ENCODE data around the gene TOPBP1. TPM values are rescaled to one million over a fixed set of nuclear protein-coding genes. Genes with fewer than 3 reads are reported as not detected.
A peak's percentile ranks its signal among the peaks of the same experiment; 100 is the strongest.
"Not testable (repeated sequence)": the region's sequence is repeated elsewhere in the genome, so short reads cannot be mapped to it uniquely, and the experiment has no call there.

TOPBP1 gene
- total and polyA plus RNA-seq, 5 donors from 2014 or later: 7.6 to 44.7 (median 10.8) TPM

DNA sequence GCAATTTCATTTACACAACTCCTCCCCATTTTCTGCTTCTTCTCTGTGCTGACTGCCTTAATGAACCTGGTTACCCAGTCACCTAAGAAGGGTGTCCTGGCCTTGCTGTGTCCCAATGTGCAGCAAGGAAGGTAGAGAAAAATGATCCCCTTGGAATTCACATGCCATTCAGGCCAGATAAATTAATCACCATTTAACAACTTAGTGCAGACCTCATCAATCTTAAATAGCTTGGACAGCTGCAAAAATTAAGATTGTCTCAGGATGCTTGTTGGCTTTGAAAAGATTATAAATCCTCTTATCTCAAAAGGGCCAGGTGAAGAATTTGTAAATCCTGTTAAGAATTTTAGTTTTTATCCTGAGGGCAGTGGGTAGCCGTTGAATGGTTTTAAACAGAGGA is 97.9 kb downstream of the TOPBP1 start:
- Mint-ChIP-seq H3K27ac (no peak overlapping the region), H3K4me1 (no peaks in the 10 kb centered on the region), H3K27me3 (peaks cover 5% of the 10 kb centered on the region), H3K9me3 (peaks cover 0 to 2% (median 0%) of the 10 kb centered on the region in 7 donors), H3K4me3 (no peak overlapping the region), H3K36me3 (no peaks in the 10 kb centered on the region)
- no peak overlapping the region for H3K4me3 ChIP-seq (ENCODE audit: low read depth, low read length)
- no peaks in the 10 kb centered on the region for H3K27me3 ChIP-seq (ENCODE audit: control insufficient read depth, insufficient read depth, low read length)
- ATAC-seq (ENCODE audit: low read depth in 2 of 2) (no peak), DNase-seq (no peak)
- H3K4me1 ChIP-seq (ENCODE audit: control insufficient read depth, insufficient read depth, low read length, poor library complexity, severe bottlenecking): no peaks in the 10 kb centered on the region
- no peaks in the 10 kb centered on the region for H3K9me3 ChIP-seq (ENCODE audit: control insufficient read depth in 2 of 2, low read length in 2 of 2)
- no peak overlapping the region for H3K27ac ChIP-seq (ENCODE audit: insufficient read depth, low read length, poor library complexity, severe bottlenecking)
- no peaks in the 10 kb centered on the region for H3K36me3 ChIP-seq (ENCODE audit: control insufficient read depth, insufficient read depth, low read length)

- H3K27ac ChIP-seq (ENCODE audit: insufficient read depth, low read length, poor library complexity, severe bottlenecking): no peak overlapping the region
- no peak overlapping the region for H3K4me3 ChIP-seq (ENCODE audit: low read depth, low read length)
- no peak overlapping the region for H3K27ac Mint-ChIP-seq
- no peaks in the 10 kb centered on the region for H3K9me3 ChIP-seq (ENCODE audit: control insufficient read depth in 2 of 2, low read length in 2 of 2)
- H3K36me3 Mint-ChIP-seq: no peaks in the 10 kb centered on the region
- no peak for DNase-seq
- H3K27me3 Mint-ChIP-seq: peaks cover 5% of the 10 kb centered on the region
- H3K4me1 ChIP-seq (ENCODE audit: control insufficient read depth, insufficient read depth, low read length, poor library complexity, severe bottlenecking): no peaks in the 10 kb centered on the region
- ATAC-seq (ENCODE audit: low read depth in 2 of 2): no peak
- no peaks in the 10 kb centered on the region for H3K27me3 ChIP-seq (ENCODE audit: control insufficient read depth, insufficient read depth, low read length)
- no peaks in the 10 kb centered on the region for H3K36me3 ChIP-seq (ENCODE audit: control insufficient read depth, insufficient read depth, low read length)
- H3K4me3 Mint-ChIP-seq: no peak overlapping the region
- H3K4me1 Mint-ChIP-seq: no peaks in the 10 kb centered on the region
- H3K9me3 Mint-ChIP-seq: peaks cover 0 to 2% (median 0%) of the 10 kb centered on the region in 7 donors
Measured at GRCh38 chr3:133563186-133563591, 98.6 kb downstream of the TOPBP1 start.

- Mint-ChIP-seq H3K4me3 (no peak overlapping the region), H3K27ac (no peak overlapping the region), H3K27me3 (peaks cover 5% of the 10 kb centered on the region), H3K4me1 (no peaks in the 10 kb centered on the region), H3K36me3 (no peaks in the 10 kb centered on the region), H3K9me3 (peaks cover 0 to 2% (median 0%) of the 10 kb centered on the region in 7 donors)
- H3K27me3 ChIP-seq (ENCODE audit: control insufficient read depth, insufficient read depth, low read length): no peaks in the 10 kb centered on the region
- no peaks in the 10 kb centered on the region for H3K4me1 ChIP-seq (ENCODE audit: control insufficient read depth, insufficient read depth, low read length, poor library complexity, severe bottlenecking)
- H3K36me3 ChIP-seq (ENCODE audit: control insufficient read depth, insufficient read depth, low read length): no peaks in the 10 kb centered on the region
- DNase-seq (no peak), ATAC-seq (ENCODE audit: low read depth in 2 of 2) (no peak)
- no peak overlapping the region for H3K27ac ChIP-seq (ENCODE audit: insufficient read depth, low read length, poor library complexity, severe bottlenecking)
- H3K4me3 ChIP-seq (ENCODE audit: low read depth, low read length): no peak overlapping the region
- no peaks in the 10 kb centered on the region for H3K9me3 ChIP-seq (ENCODE audit: control insufficient read depth in 2 of 2, low read length in 2 of 2)
Measured at GRCh38 chr3:133562376-133562775, 99.4 kb downstream of the TOPBP1 start.

DNA sequence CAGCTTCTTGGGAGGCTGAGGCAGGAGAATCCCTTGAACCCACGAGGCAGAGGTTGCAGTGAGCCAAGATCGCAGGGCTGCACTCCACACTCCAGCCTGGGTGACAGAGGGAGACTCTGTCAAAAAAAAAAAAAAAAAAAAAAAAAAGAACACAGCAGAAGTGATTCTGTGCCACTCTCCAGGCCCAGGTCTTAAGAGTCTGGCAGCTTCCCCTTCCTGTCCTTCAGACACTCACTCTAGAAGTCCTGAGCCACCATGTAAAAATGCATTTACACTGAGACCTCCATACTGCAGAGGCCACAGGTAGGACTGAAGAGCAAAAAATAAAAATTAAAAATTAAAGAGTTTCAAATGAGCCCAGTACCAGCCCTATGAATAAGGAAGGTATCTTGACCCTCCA is 100.1 kb downstream of the TOPBP1 start:
- H3K9me3 Mint-ChIP-seq: peaks cover 0 to 2% (median 0%) of the 10 kb centered on the region in 7 donors

DNA sequence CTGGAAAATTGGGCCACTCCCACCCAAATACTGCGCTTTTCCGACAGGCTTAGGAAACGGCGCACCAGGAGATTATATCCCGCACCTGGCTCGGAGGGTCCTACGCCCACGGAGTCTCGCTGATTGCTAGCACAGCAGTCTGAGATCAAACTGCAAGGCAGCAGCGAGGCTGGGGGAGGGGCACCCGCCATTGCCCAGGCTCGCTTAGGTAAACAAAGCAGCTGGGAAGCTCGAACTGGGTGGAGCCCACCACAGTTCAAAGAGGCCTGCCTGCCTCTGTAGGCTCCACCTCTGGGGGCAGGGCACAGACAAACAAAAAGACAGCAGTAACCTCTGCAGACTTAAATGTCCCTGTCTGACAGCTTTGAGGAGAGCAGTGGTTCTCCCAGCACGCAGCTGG is 110.2 kb downstream of the TOPBP1 start:
- H3K9me3 ChIP-seq (ENCODE audit: control insufficient read depth in 2 of 2, low read length in 2 of 2); H3K4me3 Mint-ChIP-seq; H3K27ac ChIP-seq (ENCODE audit: insufficient read depth, low read length, poor library complexity, severe bottlenecking); H3K4me3 ChIP-seq (ENCODE audit: low read depth, low read length); H3K9me3 Mint-ChIP-seq; H3K36me3 ChIP-seq (ENCODE audit: control insufficient read depth, insufficient read depth, low read length); H3K36me3 Mint-ChIP-seq; H3K4me1 Mint-ChIP-seq; H3K27me3 ChIP-seq (ENCODE audit: control insufficient read depth, insufficient read depth, low read length); H3K27ac Mint-ChIP-seq; ATAC-seq (ENCODE audit: low read depth in 2 of 2); H3K27me3 Mint-ChIP-seq; H3K4me1 ChIP-seq (ENCODE audit: control insufficient read depth, insufficient read depth, low read length, poor library complexity, severe bottlenecking); DNase-seq: not testable (repeated sequence)

More for the DNA sequence above, 100.1 kb downstream of the TOPBP1 start:
- DNase-seq (peak in 1 of 3 donors; percentile 29), ATAC-seq (ENCODE audit: low read depth in 2 of 2) (no peak)
- Mint-ChIP-seq H3K4me1 (no peaks in the 10 kb centered on the region), H3K4me3 (no peak overlapping the region), H3K27me3 (no peaks in the 10 kb centered on the region), H3K27ac (no peak overlapping the region), H3K36me3 (no peaks in the 10 kb centered on the region)
- H3K27me3 ChIP-seq (ENCODE audit: control insufficient read depth, insufficient read depth, low read length): no peaks in the 10 kb centered on the region
- H3K4me3 ChIP-seq (ENCODE audit: low read depth, low read length): no peak overlapping the region
- H3K9me3 ChIP-seq (ENCODE audit: control insufficient read depth in 2 of 2, low read length in 2 of 2): no peaks in the 10 kb centered on the region
- no peaks in the 10 kb centered on the region for H3K36me3 ChIP-seq (ENCODE audit: control insufficient read depth, insufficient read depth, low read length)
- no peaks in the 10 kb centered on the region for H3K4me1 ChIP-seq (ENCODE audit: control insufficient read depth, insufficient read depth, low read length, poor library complexity, severe bottlenecking)
- H3K27ac ChIP-seq (ENCODE audit: insufficient read depth, low read length, poor library complexity, severe bottlenecking): no peak overlapping the region

Other genes with a start within 250 kb of the TOPBP1 start
- 275 TPM for gene CDV3, start 88.3 kb downstream of the TOPBP1 start, total RNA-seq
- gene CDV3, start 88.3 kb downstream of the TOPBP1 start, polyA plus RNA-seq: 10 to 100 TPM; 43.6 to 91.2 (median 60.1) TPM
- 0.52 TPM for gene TF, start 84.5 kb upstream of the TOPBP1 start, total RNA-seq
- gene TF, start 84.5 kb upstream of the TOPBP1 start, polyA plus RNA-seq: not detected
- gene SRPRB, start 143.9 kb upstream of the TOPBP1 start, total RNA-seq: 23.8 TPM
- 10 to 100 TPM; 35.6 to 57.2 (median 42.4) TPM for gene SRPRB, start 143.9 kb upstream of the TOPBP1 start, polyA plus RNA-seq
- 0.94 TPM for gene RAB6B, start 233.9 kb upstream of the TOPBP1 start, total RNA-seq
- gene RAB6B, start 233.9 kb upstream of the TOPBP1 start, polyA plus RNA-seq: under 1 TPM; 0.16 to 0.41 (median 0.25) TPM